Sigmoid colon (tissue), 3 donors: ENCODE results near the gene MTCL1.

Source experiments
- CTCF ChIP-seq, 4 experiments: fragments of 450-650 bp in 3 of 4; fragments of 200-600 bp in 1 of 4; IDR thresholded peaks; one replicate each; pipeline ENCODE4 v1.5.1; 2016 to 2019; ENCODE audit warnings: antibody characterized with exemption in 4 of 4, mild to moderate bottlenecking in 3 of 4, moderate library complexity in 2 of 4
- POLR2A ChIP-seq, 2 donors: fragments of 450-650 bp; IDR thresholded peaks; one replicate each; pipeline ENCODE4 v1.6.1; 2016; ENCODE audit warnings: antibody characterized with exemption in 2 of 2, mild to moderate bottlenecking in 2 of 2, moderate library complexity in 2 of 2

DNA sequence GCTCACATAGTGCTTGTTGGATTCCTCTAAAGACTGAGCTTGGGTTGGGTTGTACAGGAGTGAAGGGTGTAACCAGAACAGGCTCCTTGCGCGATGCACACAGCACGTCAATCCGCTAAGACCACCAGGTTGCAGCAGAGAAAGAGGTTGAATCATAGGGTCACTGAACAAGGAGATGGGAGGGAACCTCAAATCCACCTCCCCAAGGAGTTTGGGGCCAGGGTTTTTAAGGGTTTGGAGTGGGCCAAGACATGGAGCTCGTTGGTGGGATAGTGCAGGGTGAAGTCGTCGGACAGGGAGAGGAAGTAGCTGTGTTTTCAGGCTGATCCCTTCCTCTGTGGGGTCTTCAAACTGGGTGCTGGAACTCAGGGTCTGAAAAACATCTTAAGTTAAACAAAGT lies 20.8 kb upstream of the MTCL1 start:
- TF ChIP-seq CTCF (IDR thresholded peaks at IDR 0.05), result no peak
- TF ChIP-seq POLR2A (IDR thresholded peaks at IDR 0.05), result no peak
